H9 (cell line): ENCODE data around the gene LRRC3C. TPM values are rescaled to one million over a fixed set of nuclear protein-coding genes. Genes with fewer than 3 reads are reported as not detected.

ENCODE experiments used
- DNase-seq: peaks from one replicate; pipeline ENCODE4 v3.0.0-alpha.2; 2017
- H2AFZ ChIP-seq: one replicate; pipeline ENCODE4 v1.6.1; 2013; ENCODE audit warnings: mild to moderate bottlenecking, low read length, control low read depth, moderate library complexity
- H2AK5ac ChIP-seq: 2 replicates; pipeline ENCODE4 v1.6.1; 2013; ENCODE audit warnings: low read length, control low read depth, mixed read lengths; ENCODE audit not compliant: insufficient read length
- H2BK120ac ChIP-seq: one replicate; pipeline ENCODE4 v1.6.1; 2013; ENCODE audit warnings: low read depth, mild to moderate bottlenecking, low read length, control low read depth, inconsistent platforms; ENCODE audit not compliant: poor library complexity, severe bottlenecking
- H2BK12ac ChIP-seq: 2 replicates; pipeline ENCODE4 v1.6.1; 2013; ENCODE audit warnings: low read length, control low read depth, mixed read lengths, low read depth; ENCODE audit not compliant: insufficient read length
- H2BK15ac ChIP-seq: 2 replicates; pipeline ENCODE4 v1.6.1; 2013; ENCODE audit warnings: low read depth, low read length, control low read depth
- H2BK20ac ChIP-seq: one replicate; pipeline ENCODE4 v1.6.1; 2013; ENCODE audit warnings: low read depth, mild to moderate bottlenecking, low read length, control low read depth, inconsistent platforms; ENCODE audit not compliant: poor library complexity, severe bottlenecking
- H2BK5ac ChIP-seq: 2 replicates; pipeline ENCODE4 v1.6.1; 2013; ENCODE audit warnings: low read length, control low read depth, mixed read lengths; ENCODE audit not compliant: insufficient read length
- H3K14ac ChIP-seq: 2 replicates; pipeline ENCODE4 v1.6.1; 2013; ENCODE audit warnings: low read length, control low read depth; ENCODE audit not compliant: insufficient read depth
- H3K18ac ChIP-seq: 2 replicates; pipeline ENCODE4 v1.6.1; 2013; ENCODE audit warnings: low read depth, mild to moderate bottlenecking, mixed read lengths, low read length, control low read depth; ENCODE audit not compliant: insufficient read length
- H3K23ac ChIP-seq: 2 replicates; pipeline ENCODE4 v1.6.1; 2013; ENCODE audit warnings: low read length, control low read depth, mixed read lengths, low read depth; ENCODE audit not compliant: insufficient read length
- H3K23me2 ChIP-seq: 2 replicates; pipeline ENCODE4 v1.6.1; 2013; ENCODE audit warnings: low read depth, mild to moderate bottlenecking, mixed read lengths, low read length, control low read depth; ENCODE audit not compliant: insufficient read length, poor library complexity, severe bottlenecking
- H3K27ac ChIP-seq: 2 replicates; pipeline ENCODE4 v1.5.1; 2013; ENCODE audit warnings: low read length, control low read depth, mixed read lengths, low read depth; ENCODE audit not compliant: insufficient read length
- H3K27me3 ChIP-seq: 2 replicates; pipeline ENCODE4 v1.6.1; 2013; ENCODE audit warnings: low read length, control low read depth, inconsistent platforms; ENCODE audit not compliant: insufficient read depth
- H3K4ac ChIP-seq: 2 replicates; pipeline ENCODE4 v1.6.1; 2013; ENCODE audit warnings: low read depth, mild to moderate bottlenecking, control low read depth, inconsistent platforms, low read length, moderate library complexity
- H3K4me1 ChIP-seq: 2 replicates; pipeline ENCODE4 v1.6.1; 2013; ENCODE audit warnings: low read length, control low read depth, inconsistent platforms; ENCODE audit not compliant: insufficient read depth
- H3K4me2 ChIP-seq: 2 replicates; pipeline ENCODE4 v1.6.1; 2013; ENCODE audit warnings: low read length, control low read depth, mixed read lengths; ENCODE audit not compliant: insufficient read length, insufficient read depth
- H3K56ac ChIP-seq: 2 replicates; pipeline ENCODE4 v1.6.1; 2013; ENCODE audit warnings: low read depth, mild to moderate bottlenecking, mixed read lengths, low read length, control low read depth; ENCODE audit not compliant: insufficient read length
- H3K79me1 ChIP-seq: 2 replicates; pipeline ENCODE4 v1.6.1; 2013; ENCODE audit warnings: low read depth, mild to moderate bottlenecking, moderate library complexity, low read length, control low read depth, inconsistent platforms; ENCODE audit not compliant: insufficient read depth, poor library complexity, severe bottlenecking
- H3K79me2 ChIP-seq: 2 replicates; pipeline ENCODE4 v1.6.1; 2013; ENCODE audit warnings: low read length, control low read depth, inconsistent platforms; ENCODE audit not compliant: insufficient read depth
- H3K9ac ChIP-seq: 2 replicates; pipeline ENCODE4 v1.6.1; 2013; ENCODE audit warnings: low read length, control low read depth, mixed read lengths; ENCODE audit not compliant: insufficient read length; ENCODE audit errors: extremely low read depth
- H3K9me3 ChIP-seq: one replicate; pipeline ENCODE4 v1.6.1; 2013; ENCODE audit warnings: low read depth, low read length, inconsistent platforms; ENCODE audit not compliant: control insufficient read depth
- H3T11ph ChIP-seq: one replicate; pipeline ENCODE4 v1.6.1; 2013; ENCODE audit warnings: mild to moderate bottlenecking, low read length, control low read depth, inconsistent platforms
- H4K20me1 ChIP-seq: one replicate; pipeline ENCODE4 v1.6.1; 2013; ENCODE audit not compliant: control insufficient read depth, insufficient read length, insufficient read depth
- H4K5ac ChIP-seq: 2 replicates; pipeline ENCODE4 v1.6.1; 2013; ENCODE audit warnings: low read depth, mild to moderate bottlenecking, mixed read lengths, low read length, control low read depth; ENCODE audit not compliant: insufficient read length
- H4K8ac ChIP-seq: replicated peaks from 2 replicates; pipeline ENCODE4 v1.6.1; 2013; ENCODE audit warnings: low read length, control low read depth, mixed read lengths, low read depth; ENCODE audit not compliant: insufficient read length
- H4K91ac ChIP-seq: 2 replicates; pipeline ENCODE4 v1.6.1; 2013; ENCODE audit warnings: low read depth, mild to moderate bottlenecking, moderate library complexity, mixed read lengths, low read length, control low read depth; ENCODE audit not compliant: insufficient read length
- H3K27ac Mint-ChIP-seq, 3 experiments: 2 replicates in 2 of 3; 3 replicates in 1 of 3; pipeline ENCODE4 v1.8.0; 2020 to 2021; ENCODE audit warnings: mixed read lengths in 3 of 3, mild to moderate bottlenecking in 1 of 3, moderate library complexity in 1 of 3
- H3K27me3 Mint-ChIP-seq: 2 replicates; pipeline ENCODE4 v1.8.0; 2021; ENCODE audit warnings: low read depth, mild to moderate bottlenecking, moderate library complexity, mixed read lengths
- H3K36me3 Mint-ChIP-seq, 3 experiments: 2 replicates in 2 of 3; 3 replicates in 1 of 3; pipeline ENCODE4 v1.8.0; 2020 to 2021; ENCODE audit warnings: low read depth in 3 of 3, mixed read lengths in 3 of 3; ENCODE audit not compliant: insufficient read depth in 1 of 3
- H3K4me1 Mint-ChIP-seq, 2 experiments: 2 replicates each; pipeline ENCODE4 v1.8.0; 2020; ENCODE audit warnings: mixed read lengths in 2 of 2
- H3K4me3 Mint-ChIP-seq, 2 experiments: 2 replicates in 1 of 2; 3 replicates in 1 of 2; pipeline ENCODE4 v1.8.0; 2020 to 2021; ENCODE audit warnings: mild to moderate bottlenecking in 2 of 2, mixed read lengths in 2 of 2, moderate library complexity in 1 of 2
- H3K9me3 Mint-ChIP-seq, 2 experiments: 2 replicates in 1 of 2; 3 replicates in 1 of 2; pipeline ENCODE4 v1.8.0; 2020; ENCODE audit warnings: mild to moderate bottlenecking in 2 of 2, mixed read lengths in 2 of 2, moderate library complexity in 1 of 2
- WGBS: extraction: QIAGEN DNeasy Blood & Tissue Kit; methylation state at CpG from one replicate; pipeline ENCODE4 v1.1.7; 2013; ENCODE audit warnings: missing lambda C conversion rate, low lambda C conversion rate, mixed read lengths; ENCODE audit not compliant: insufficient read length; ENCODE audit errors: extremely low coverage; 5-methylcytosine and 5-hydroxymethylcytosine counted together
- total RNA-seq: library from RNA; stranded (reverse); gene quantifications from 2 replicates; pipeline ENCODE4 v1.2.1, GENCODE V29; 2021
- TF ChIP-seq, protein P1 (sequence below): fragments of 200-600 bp; sonication (generic); conservative IDR thresholded peaks from 3 replicates; pipeline ENCODE4 v1.8.0; 2021; ENCODE audit warnings: antibody characterized with exemption, mild to moderate bottlenecking

Gene LRRC3C
- total RNA-seq, 1 experiment from 2014 or later = not detected

DNA sequence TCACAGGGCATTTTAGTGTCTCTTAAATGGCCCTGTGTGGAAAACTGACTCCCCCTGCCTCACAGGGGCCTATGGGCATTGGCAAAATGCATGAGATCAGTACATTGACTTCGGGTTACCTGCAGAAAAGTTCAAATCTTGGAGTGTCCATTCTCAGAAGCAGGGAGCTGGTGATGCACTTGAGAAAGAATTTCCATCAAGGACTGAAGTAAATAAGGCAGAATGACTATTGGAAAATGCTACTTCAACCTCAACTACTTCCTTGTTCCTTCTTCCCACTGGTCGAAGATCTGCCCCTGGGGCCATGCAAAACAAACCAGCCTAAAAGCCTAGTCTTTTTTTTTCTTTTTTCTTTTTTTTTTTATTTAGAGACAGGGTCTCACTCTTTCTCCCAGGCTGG, 21.5 kb downstream of the LRRC3C start:
- TF ChIP-seq, protein P1, sequence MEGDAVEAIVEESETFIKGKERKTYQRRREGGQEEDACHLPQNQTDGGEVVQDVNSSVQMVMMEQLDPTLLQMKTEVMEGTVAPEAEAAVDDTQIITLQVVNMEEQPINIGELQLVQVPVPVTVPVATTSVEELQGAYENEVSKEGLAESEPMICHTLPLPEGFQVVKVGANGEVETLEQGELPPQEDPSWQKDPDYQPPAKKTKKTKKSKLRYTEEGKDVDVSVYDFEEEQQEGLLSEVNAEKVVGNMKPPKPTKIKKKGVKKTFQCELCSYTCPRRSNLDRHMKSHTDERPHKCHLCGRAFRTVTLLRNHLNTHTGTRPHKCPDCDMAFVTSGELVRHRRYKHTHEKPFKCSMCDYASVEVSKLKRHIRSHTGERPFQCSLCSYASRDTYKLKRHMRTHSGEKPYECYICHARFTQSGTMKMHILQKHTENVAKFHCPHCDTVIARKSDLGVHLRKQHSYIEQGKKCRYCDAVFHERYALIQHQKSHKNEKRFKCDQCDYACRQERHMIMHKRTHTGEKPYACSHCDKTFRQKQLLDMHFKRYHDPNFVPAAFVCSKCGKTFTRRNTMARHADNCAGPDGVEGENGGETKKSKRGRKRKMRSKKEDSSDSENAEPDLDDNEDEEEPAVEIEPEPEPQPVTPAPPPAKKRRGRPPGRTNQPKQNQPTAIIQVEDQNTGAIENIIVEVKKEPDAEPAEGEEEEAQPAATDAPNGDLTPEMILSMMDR = no peak
- no peak overlapping the region; a peak in 1 of 5 replicates for H3K4me3 Mint-ChIP-seq
- WGBS = no CpG with 5 or more reads among the region's 2 CpGs

More for the DNA sequence above, 21.5 kb downstream of the LRRC3C start:
- Histone ChIP-seq H3K27ac (no peak overlapping the region), H3K23ac (no peak overlapping the region), H3K27me3 (no peaks in the 10 kb centered on the region), H3K4ac (no peak overlapping the region), H3K14ac (no peak overlapping the region), H3K9me3 (no peaks in the 10 kb centered on the region), H4K20me1 (no peaks in the 10 kb centered on the region), H3K4me1 (no peaks in the 10 kb centered on the region; the same call in 1 of the 2 replicates), H3K79me2 (no peaks in the 10 kb centered on the region), H2BK15ac (no peak overlapping the region), H3K56ac (no peak overlapping the region), H3K4me2 (no peak overlapping the region), H4K5ac (no peak overlapping the region), H4K8ac (no peak overlapping the region), H4K91ac (no peak overlapping the region), H3K18ac (no peak overlapping the region), H2BK120ac (no peak overlapping the region), H3K9ac (no peak overlapping the region), H3T11ph (no peak overlapping the region), H2BK5ac (no peak overlapping the region), H2AK5ac (no peak overlapping the region), H3K79me1 (no peaks in the 10 kb centered on the region), H2BK20ac (no peak overlapping the region), H2AFZ (no peak overlapping the region), H2BK12ac (no peak overlapping the region), H3K23me2 (peaks cover 8% of the 10 kb centered on the region)
- H3K27ac Mint-ChIP-seq = no peak overlapping the region
- peaks cover 20 to 29% of the 10 kb centered on the region in 2 experiments for H3K4me1 Mint-ChIP-seq
- no peak for DNase-seq
- no peaks in the 10 kb centered on the region for H3K36me3 Mint-ChIP-seq
- peaks cover 21% of the 10 kb centered on the region for H3K27me3 Mint-ChIP-seq
- no peaks in the 10 kb centered on the region; a peak in 1 of 5 replicates for H3K9me3 Mint-ChIP-seq
